HG03095 (cell line): ENCODE measurements around the gene ACKR2.
"Not testable (repeated sequence)": the region's sequence is repeated elsewhere in the genome, so short reads cannot be mapped to it uniquely, and the experiment has no call there.

Experiments used
- ATAC-seq: cut with Tn5 transposase; IDR thresholded peaks from one replicate; pipeline ENCODE4 v1.9.1; 2021; ENCODE audit warnings: moderate library complexity; ENCODE audit not compliant: unreplicated experiment

ACKR2 gene

GRCh38 chr3:42801048-42801620 is 8.1 kb upstream of the ACKR2 start:
- no peak for ATAC-seq

- no peak for ATAC-seq
Measured at GRCh38 chr3:42801784-42802183, 7.5 kb upstream of the ACKR2 start.

GRCh38 chr3:42802876-42803413 is 6.3 kb upstream of the ACKR2 start:
- ATAC-seq, result no peak

GRCh38 chr3:42803414-42804105 is 5.7 kb upstream of the ACKR2 start:
- ATAC-seq, result peak; percentile 14

GRCh38 chr3:42804106-42804830 is 5.0 kb upstream of the ACKR2 start, which contains the start of gene HIGD1A:
HIGD1A (minus strand) TSS chr3:42804490; CDS start chr3:42794253, 10,237 bp downstream.
- ATAC-seq, result peak; percentile 99

- peak; percentile 13 for ATAC-seq
Measured at GRCh38 chr3:42804831-42805132, 4.5 kb upstream of the ACKR2 start.

- ATAC-seq, result no peak
Measured at GRCh38 chr3:42805141-42805821, 4.0 kb upstream of the ACKR2 start.

GRCh38 chr3:42807929-42808328 is 1.3 kb upstream of the ACKR2 start:
- ATAC-seq, result no peak

GRCh38 chr3:42810706-42811105 is 1.5 kb downstream of the ACKR2 start:
- ATAC-seq, result not testable (repeated sequence)

- not testable (repeated sequence) for ATAC-seq
Measured at GRCh38 chr3:42811118-42811883, 2.1 kb downstream of the ACKR2 start.

GRCh38 chr3:42814246-42814645 is 5.0 kb downstream of the ACKR2 start:
- ATAC-seq, result no peak

GRCh38 chr3:42814914-42815507 is 5.8 kb downstream of the ACKR2 start:
- no peak for ATAC-seq

- ATAC-seq, result no peak
Measured at GRCh38 chr3:42815826-42816225, 6.6 kb downstream of the ACKR2 start.

GRCh38 chr3:42819351-42819965 is 10.2 kb downstream of the ACKR2 start:
- no peak for ATAC-seq

GRCh38 chr3:42820746-42821051 is 11.5 kb downstream of the ACKR2 start:
- ATAC-seq, result no peak

GRCh38 chr3:42822828-42823227 is 13.6 kb downstream of the ACKR2 start:
- no peak for ATAC-seq

- ATAC-seq, result no peak
Measured at GRCh38 chr3:42823351-42823750, 14.1 kb downstream of the ACKR2 start.

GRCh38 chr3:42826141-42826540 is 16.9 kb downstream of the ACKR2 start:
- no peak for ATAC-seq

GRCh38 chr3:42827023-42827422 is 17.8 kb downstream of the ACKR2 start:
- ATAC-seq, result no peak

- ATAC-seq, result no peak
Measured at GRCh38 chr3:42827654-42828053, 18.4 kb downstream of the ACKR2 start.
